GM18502 (cell line): Measurements from ENCODE around the gene NDUFB2.
A peak's percentile ranks its signal among the peaks of the same experiment; 100 is the strongest.
"Not testable (repeated sequence)": the region's sequence is repeated elsewhere in the genome, so short reads cannot be mapped to it uniquely, and the experiment has no call there.

ENCODE experiments used
- ATAC-seq: cut with Tn5 transposase; IDR thresholded peaks from one replicate; pipeline ENCODE4 v1.9.1; 2021; ENCODE audit warnings: mild to moderate bottlenecking; ENCODE audit not compliant: unreplicated experiment, poor library complexity

The NDUFB2 gene

GRCh38 chr7:140671966-140672365 is 24.5 kb upstream of the NDUFB2 start:
- no peak for ATAC-seq

- ATAC-seq = peak; percentile 54
These were observed 24.0 kb upstream of the NDUFB2 start, which contains the start of gene ADCK2 for GRCh38 chr7:140672382-140673062. TSS of gene ADCK2 (plus strand) at chr7:140672945. CDS start at chr7:140673331, 386 bp downstream.

- ATAC-seq = peak; percentile 48
These were observed 23.3 kb upstream of the NDUFB2 start for GRCh38 chr7:140673063-140673773.

GRCh38 chr7:140673774-140674155 is 22.7 kb upstream of the NDUFB2 start:
- ATAC-seq = no peak

- peak; percentile 37 for ATAC-seq
These were observed 22.1 kb upstream of the NDUFB2 start for GRCh38 chr7:140674356-140674800.

GRCh38 chr7:140674899-140675701 is 21.4 kb upstream of the NDUFB2 start:
- ATAC-seq = no peak

- ATAC-seq = no peak
These were observed 20.8 kb upstream of the NDUFB2 start for GRCh38 chr7:140675726-140676125.

GRCh38 chr7:140676306-140676705 is 20.2 kb upstream of the NDUFB2 start:
- ATAC-seq = peak; percentile 62

GRCh38 chr7:140676956-140677355 is 19.6 kb upstream of the NDUFB2 start:
- ATAC-seq = not testable (repeated sequence)

GRCh38 chr7:140677496-140677895 is 19.0 kb upstream of the NDUFB2 start:
- no peak for ATAC-seq

- no peak for ATAC-seq
These were observed 18.3 kb upstream of the NDUFB2 start for GRCh38 chr7:140678081-140678815.

GRCh38 chr7:140678816-140679130 is 17.7 kb upstream of the NDUFB2 start:
- ATAC-seq = no peak

- ATAC-seq = no peak
These were observed 17.3 kb upstream of the NDUFB2 start for GRCh38 chr7:140679186-140679585.

GRCh38 chr7:140680886-140681285 is 15.6 kb upstream of the NDUFB2 start:
- no peak for ATAC-seq

- no peak for ATAC-seq
These were observed 14.7 kb upstream of the NDUFB2 start for GRCh38 chr7:140681766-140682165.

- no peak for ATAC-seq
These were observed 12.9 kb upstream of the NDUFB2 start for GRCh38 chr7:140683657-140684056.

- no peak for ATAC-seq
These were observed 12.2 kb upstream of the NDUFB2 start for GRCh38 chr7:140684066-140684950.

- no peak for ATAC-seq
These were observed 11.0 kb upstream of the NDUFB2 start for GRCh38 chr7:140685407-140686087.

- no peak for ATAC-seq
These were observed 9.6 kb upstream of the NDUFB2 start for GRCh38 chr7:140686921-140687320.
